GM12878 (cell line): ENCODE measurements around the gene STAT3. TPM values are rescaled to one million over a fixed set of nuclear protein-coding genes. Genes with fewer than 3 reads are reported as not detected.

ENCODE experiments used
- ASH2L ChIP-seq: fragments of 300-600, 200-600 bp; sonication (generic); IDR thresholded peaks from 2 replicates; pipeline ENCODE4 v1.6.1; 2017; ENCODE audit warnings: low read depth, mild to moderate bottlenecking, borderline replicate concordance
- ATF2 ChIP-seq: IDR thresholded peaks from 2 replicates; pipeline ENCODE4 v1.6.1; 2012; ENCODE audit warnings: low read length, inconsistent platforms
- BRCA1 ChIP-seq: IDR thresholded peaks from 2 replicates; pipeline ENCODE4 v1.6.1; 2011; ENCODE audit warnings: low read depth, low read length, improper control_type of control experiment
- E2F8 ChIP-seq: fragments of 450-650 bp; IDR thresholded peaks from 2 replicates; pipeline ENCODE4 v1.6.1; 2018; ENCODE audit warnings: mild to moderate bottlenecking, low read depth, moderate library complexity; ENCODE audit not compliant: partially characterized antibody
- GABPA ChIP-seq: IDR thresholded peaks from 2 replicates; pipeline ENCODE4 v1.6.1; 2014; ENCODE audit warnings: antibody characterized with exemption, low read depth, mild to moderate bottlenecking, inconsistent platforms
- HSF1 ChIP-seq: fragments of 150-350 bp; IDR thresholded peaks from 2 replicates; pipeline ENCODE4 v1.6.1; 2014; ENCODE audit warnings: mild to moderate bottlenecking, low read depth, low read length
- MYB ChIP-seq: fragments of 150-350 bp; IDR thresholded peaks from 2 replicates; pipeline ENCODE4 v1.6.1; 2014; ENCODE audit warnings: mild to moderate bottlenecking, low read depth, low read length, borderline replicate concordance
- NFYB ChIP-seq: IDR thresholded peaks from 2 replicates; pipeline ENCODE4 v1.6.1; 2011; ENCODE audit warnings: low read depth, mild to moderate bottlenecking, low read length, improper control_type of control experiment, moderate library complexity; ENCODE audit not compliant: insufficient read depth
- NR2F1 ChIP-seq: fragments of 450-650 bp; conservative IDR thresholded peaks from 2 replicates; pipeline ENCODE4 v1.6.1; 2017; ENCODE audit warnings: mild to moderate bottlenecking
- STAT3 ChIP-seq: IDR thresholded peaks from 2 replicates; pipeline ENCODE4 v1.6.1; 2011; ENCODE audit warnings: low read depth, low read length, improper control_type of control experiment
- TCF3 ChIP-seq: IDR thresholded peaks from 2 replicates; pipeline ENCODE4 v1.6.1; 2012; ENCODE audit warnings: low read depth, mild to moderate bottlenecking, low read length, borderline replicate concordance; ENCODE audit not compliant: insufficient read depth
- YBX1 ChIP-seq: fragments of 450-650 bp; IDR thresholded peaks from 2 replicates; pipeline ENCODE4 v1.6.1; 2016; ENCODE audit warnings: antibody characterized with exemption
- ZNF274 ChIP-seq: IDR thresholded peaks from one replicate; pipeline ENCODE4 v1.8.0; 2011; ENCODE audit not compliant: insufficient read length, insufficient read depth
- ZNF687 ChIP-seq: fragments of 450-650 bp; IDR thresholded peaks from 2 replicates; pipeline ENCODE4 v1.6.1; 2017; ENCODE audit warnings: mild to moderate bottlenecking, moderate library complexity
- polyA plus RNA-seq, 11 experiments: library from polyadenylated mRNA; depleted of rRNA in 4 of 11; unstranded in 6 of 11; stranded (reverse) in 5 of 11; fragments of >200 nt; fragmentation: Nextera tagmentation in 4 of 11; fragmentation: Illumina TruSeq in 1 of 11; extraction: Ambion mirVana in 4 of 11; extraction: Trizol in 1 of 11; gene quantifications; 1 replicate in 1 of 11; 2 replicates in 10 of 11; pipeline versions ENCODE4 v1.2.1 to v1.2.3, GENCODE V29; 2011 to 2016; ENCODE audit warnings: inconsistent platforms in 2 of 11, missing spikeins in 2 of 11, low read depth in 1 of 11
- total RNA-seq, 4 experiments: library from RNA; depleted of rRNA in 3 of 4; stranded (reverse); fragments of >200 nt in 3 of 4; fragmentation: Illumina TruSeq in 1 of 4; extraction: Trizol in 1 of 4; gene quantifications; 2 replicates each; pipeline versions ENCODE4 v1.2.1 to v1.2.3, GENCODE V29; 2013 to 2021
- TF ChIP-seq, protein P1 (sequence below): IDR thresholded peaks from 2 replicates; pipeline ENCODE4 v1.6.1; 2012; ENCODE audit warnings: improper control_type of control experiment, low read depth, low read length; ENCODE audit not compliant: insufficient replicate concordance

Gene STAT3
- total and polyA plus RNA-seq, 10 of the 15 experiments (the other 5 are each of a cell fraction or from before 2014, with no cell fraction given) = 18.4 to 96.4 (median 60.9) TPM

DNA sequence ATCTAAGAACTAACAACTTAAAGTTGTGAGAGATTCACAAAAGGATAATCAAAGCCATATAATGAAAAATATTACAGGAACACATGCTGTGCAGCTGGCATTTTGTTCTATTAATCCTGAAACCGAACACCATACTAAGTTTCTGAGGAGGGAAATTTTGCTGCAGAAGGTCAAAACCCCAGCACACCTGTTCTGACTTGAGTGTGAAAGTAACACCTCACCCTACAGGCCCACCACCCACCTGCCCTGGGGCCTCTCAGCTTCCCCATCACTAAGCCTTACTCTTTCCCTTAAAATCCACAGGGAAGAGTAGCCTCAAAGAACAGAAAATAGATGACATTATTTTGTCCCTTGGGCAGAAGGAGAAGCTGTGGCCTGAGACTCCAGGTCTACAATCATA, 55.2 kb downstream of the STAT3 start (continued):
- TF ChIP-seq HSF1 = no peak
- peak; percentile 93; the same call in 1 of the 2 replicates for TF ChIP-seq TCF3
- TF ChIP-seq BRCA1 = no peak
- TF ChIP-seq ASH2L = no peak
- no peak for TF ChIP-seq ZNF274
- no peak for TF ChIP-seq STAT3
- TF ChIP-seq YBX1 = no peak
- peak; percentile 93 for TF ChIP-seq NR2F1
- no peak for TF ChIP-seq E2F8
- TF ChIP-seq, protein P1, sequence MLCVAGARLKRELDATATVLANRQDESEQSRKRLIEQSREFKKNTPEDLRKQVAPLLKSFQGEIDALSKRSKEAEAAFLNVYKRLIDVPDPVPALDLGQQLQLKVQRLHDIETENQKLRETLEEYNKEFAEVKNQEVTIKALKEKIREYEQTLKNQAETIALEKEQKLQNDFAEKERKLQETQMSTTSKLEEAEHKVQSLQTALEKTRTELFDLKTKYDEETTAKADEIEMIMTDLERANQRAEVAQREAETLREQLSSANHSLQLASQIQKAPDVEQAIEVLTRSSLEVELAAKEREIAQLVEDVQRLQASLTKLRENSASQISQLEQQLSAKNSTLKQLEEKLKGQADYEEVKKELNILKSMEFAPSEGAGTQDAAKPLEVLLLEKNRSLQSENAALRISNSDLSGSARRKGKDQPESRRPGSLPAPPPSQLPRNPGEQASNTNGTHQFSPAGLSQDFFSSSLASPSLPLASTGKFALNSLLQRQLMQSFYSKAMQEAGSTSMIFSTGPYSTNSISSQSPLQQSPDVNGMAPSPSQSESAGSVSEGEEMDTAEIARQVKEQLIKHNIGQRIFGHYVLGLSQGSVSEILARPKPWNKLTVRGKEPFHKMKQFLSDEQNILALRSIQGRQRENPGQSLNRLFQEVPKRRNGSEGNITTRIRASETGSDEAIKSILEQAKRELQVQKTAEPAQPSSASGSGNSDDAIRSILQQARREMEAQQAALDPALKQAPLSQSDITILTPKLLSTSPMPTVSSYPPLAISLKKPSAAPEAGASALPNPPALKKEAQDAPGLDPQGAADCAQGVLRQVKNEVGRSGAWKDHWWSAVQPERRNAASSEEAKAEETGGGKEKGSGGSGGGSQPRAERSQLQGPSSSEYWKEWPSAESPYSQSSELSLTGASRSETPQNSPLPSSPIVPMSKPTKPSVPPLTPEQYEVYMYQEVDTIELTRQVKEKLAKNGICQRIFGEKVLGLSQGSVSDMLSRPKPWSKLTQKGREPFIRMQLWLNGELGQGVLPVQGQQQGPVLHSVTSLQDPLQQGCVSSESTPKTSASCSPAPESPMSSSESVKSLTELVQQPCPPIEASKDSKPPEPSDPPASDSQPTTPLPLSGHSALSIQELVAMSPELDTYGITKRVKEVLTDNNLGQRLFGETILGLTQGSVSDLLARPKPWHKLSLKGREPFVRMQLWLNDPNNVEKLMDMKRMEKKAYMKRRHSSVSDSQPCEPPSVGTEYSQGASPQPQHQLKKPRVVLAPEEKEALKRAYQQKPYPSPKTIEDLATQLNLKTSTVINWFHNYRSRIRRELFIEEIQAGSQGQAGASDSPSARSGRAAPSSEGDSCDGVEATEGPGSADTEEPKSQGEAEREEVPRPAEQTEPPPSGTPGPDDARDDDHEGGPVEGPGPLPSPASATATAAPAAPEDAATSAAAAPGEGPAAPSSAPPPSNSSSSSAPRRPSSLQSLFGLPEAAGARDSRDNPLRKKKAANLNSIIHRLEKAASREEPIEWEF = no peak
- TF ChIP-seq GABPA = no peak
- TF ChIP-seq MYB = no peak
- TF ChIP-seq ATF2 = peak; percentile 62; the same call in 1 of the 2 replicates
- peak; percentile 51; the same call in 1 of the 2 replicates for TF ChIP-seq ZNF687
- TF ChIP-seq NFYB = no peak
